SK-N-SH treated with all-trans-retinoic acid at 6 μM for 48 hours (cell line): ENCODE data around the gene GPR137C.

Experiments
- ATAC-seq: fragments of 200-7000 bp; cut with Tn5 transposase; 3 replicates; pipeline ENCODE4 v1.9.1; 2020; ENCODE audit warnings: mild to moderate bottlenecking, moderate library complexity
- ARNTL ChIP-seq: fragments of 450-650 bp; formaldehyde crosslinking; IDR thresholded peaks from 2 replicates; pipeline ENCODE4 v1.5.0; 2020; ENCODE audit warnings: low read depth, mild to moderate bottlenecking, moderate library complexity, borderline replicate concordance
- BACH2 ChIP-seq: fragments of 250-450 bp; sonication (Bioruptor Pico); IDR thresholded peaks from 2 replicates; pipeline ENCODE4 v1.9.0; 2021; ENCODE audit warnings: mild to moderate bottlenecking, borderline replicate concordance
- CSRNP3 ChIP-seq: fragments of 250-450 bp; sonication (Bioruptor Pico); IDR thresholded peaks from 2 replicates; pipeline ENCODE4 v1.5.1; 2021; ENCODE audit warnings: mild to moderate bottlenecking, moderate library complexity
- ESRRG ChIP-seq: fragments of 250-450 bp; sonication (Bioruptor Pico); IDR thresholded peaks from 2 replicates; pipeline ENCODE4 v1.6.1; 2021; ENCODE audit warnings: mild to moderate bottlenecking
- ISL1 ChIP-seq: fragments of 250-450 bp; sonication (Bioruptor Pico); IDR thresholded peaks from 2 replicates; pipeline ENCODE4 v2.1.2; 2022; ENCODE audit warnings: mild to moderate bottlenecking, moderate library complexity
- OSR1 ChIP-seq: fragments of 250-450 bp; sonication (Bioruptor Pico); IDR thresholded peaks from 2 replicates; pipeline ENCODE4 v1.8.0; 2022; ENCODE audit warnings: moderate library complexity, mild to moderate bottlenecking, inconsistent platforms
- PPARA ChIP-seq: fragments of 250-450 bp; sonication (Bioruptor Pico); IDR thresholded peaks from 2 replicates; pipeline ENCODE4 v1.5.0; 2020; ENCODE audit warnings: mild to moderate bottlenecking, borderline replicate concordance
- RARB ChIP-seq: fragments of 250-450 bp; sonication (Bioruptor Pico); IDR thresholded peaks from 2 replicates; pipeline ENCODE4 v1.8.0; 2021; ENCODE audit warnings: mild to moderate bottlenecking, moderate library complexity
- SNAI2 ChIP-seq: fragments of 250-450 bp; sonication (Bioruptor Pico); IDR thresholded peaks from 2 replicates; pipeline ENCODE4 v1.5.0; 2020; ENCODE audit warnings: mild to moderate bottlenecking, moderate library complexity
- TCF4 ChIP-seq: fragments of 250-450 bp; sonication (Bioruptor Pico); IDR thresholded peaks from 2 replicates; pipeline ENCODE4 v1.8.0; 2021; ENCODE audit warnings: mild to moderate bottlenecking, moderate library complexity, borderline replicate concordance
- TOX ChIP-seq: fragments of 250-450 bp; sonication (Bioruptor Pico); IDR thresholded peaks from 2 replicates; pipeline ENCODE4 v1.8.0; 2021; ENCODE audit warnings: mild to moderate bottlenecking, moderate library complexity, borderline replicate concordance
- ZFP3 ChIP-seq: fragments of 250-450 bp; sonication (Bioruptor Pico); IDR thresholded peaks from 2 replicates; pipeline ENCODE4 v1.5.0; 2020; ENCODE audit warnings: mild to moderate bottlenecking, moderate library complexity
- ZFP30 ChIP-seq: fragments of 450-650 bp; formaldehyde crosslinking; IDR thresholded peaks from 2 replicates; pipeline ENCODE4 v1.5.0; 2022; ENCODE audit warnings: mild to moderate bottlenecking, moderate library complexity
- ZNF565 ChIP-seq: fragments of 450-650 bp; formaldehyde crosslinking; conservative IDR thresholded peaks from 2 replicates; pipeline ENCODE4 v1.5.0; 2020; ENCODE audit warnings: low read depth, mild to moderate bottlenecking, moderate library complexity
- ZNF70 ChIP-seq: fragments of 450-650 bp; formaldehyde crosslinking; IDR thresholded peaks from 2 replicates; pipeline ENCODE4 v1.5.0; 2020; ENCODE audit warnings: mild to moderate bottlenecking, moderate library complexity
- TF ChIP-seq, protein P1 (sequence below): fragments of 250-450 bp; sonication (Bioruptor Pico); IDR thresholded peaks from 2 replicates; pipeline ENCODE4 v1.8.0; 2020; ENCODE audit warnings: mild to moderate bottlenecking, moderate library complexity, borderline replicate concordance
- TF ChIP-seq, protein P2 (sequence below): fragments of 250-450 bp; sonication (Bioruptor Pico); IDR thresholded peaks from 2 replicates; pipeline ENCODE4 v1.5.0; 2020; ENCODE audit warnings: mild to moderate bottlenecking, moderate library complexity
- TF ChIP-seq, protein P3 (sequence below): fragments of 250-450 bp; sonication (Bioruptor Pico); IDR thresholded peaks from 2 replicates; pipeline ENCODE4 v1.8.0; 2021; ENCODE audit warnings: low read depth, mild to moderate bottlenecking, moderate library complexity, borderline replicate concordance

GPR137C gene

DNA sequence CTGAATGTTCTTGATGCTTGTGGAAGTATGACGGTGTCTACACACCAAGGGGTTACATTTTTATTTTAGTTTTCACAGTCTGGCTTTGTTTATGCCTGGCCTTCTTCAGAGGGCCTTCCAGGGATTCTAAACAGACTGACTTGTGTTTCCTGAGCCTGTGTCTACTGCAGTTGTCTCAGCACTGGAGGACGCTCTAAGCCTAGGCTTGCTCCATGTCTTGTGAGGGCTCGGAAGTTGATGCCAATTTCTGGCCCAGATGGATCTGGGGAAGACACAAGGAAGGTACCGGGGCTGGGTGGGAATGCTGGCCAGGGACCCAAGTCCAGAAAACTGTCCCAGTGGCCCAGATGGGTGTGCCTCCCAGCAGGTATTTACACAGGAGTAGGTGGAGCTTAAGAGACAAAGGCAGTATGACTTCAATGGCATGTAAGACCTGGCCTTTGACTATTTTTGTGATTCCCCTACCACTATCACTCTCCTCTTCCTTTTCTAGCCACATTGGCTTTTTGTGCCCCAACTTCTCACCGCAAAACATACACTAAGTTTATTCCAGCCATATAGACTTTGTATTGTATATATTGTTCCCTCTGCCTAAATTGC is 56.9 kb downstream of the GPR137C start:
- ATAC-seq: no peak
- TF ChIP-seq TCF4 (CRISPR knock-in tag) (no peak), ZNF565 (CRISPR knock-in tag) (no peak), PPARA (CRISPR knock-in tag) (no peak), CSRNP3 (CRISPR knock-in tag) (no peak)

- TF ChIP-seq ZFP30 (no peak), TCF4 (CRISPR knock-in tag) (no peak), BACH2 (CRISPR knock-in tag) (no peak), ESRRG (CRISPR knock-in tag) (no peak), SNAI2 (no peak), OSR1 (no peak)
- TF ChIP-seq, protein P1, sequence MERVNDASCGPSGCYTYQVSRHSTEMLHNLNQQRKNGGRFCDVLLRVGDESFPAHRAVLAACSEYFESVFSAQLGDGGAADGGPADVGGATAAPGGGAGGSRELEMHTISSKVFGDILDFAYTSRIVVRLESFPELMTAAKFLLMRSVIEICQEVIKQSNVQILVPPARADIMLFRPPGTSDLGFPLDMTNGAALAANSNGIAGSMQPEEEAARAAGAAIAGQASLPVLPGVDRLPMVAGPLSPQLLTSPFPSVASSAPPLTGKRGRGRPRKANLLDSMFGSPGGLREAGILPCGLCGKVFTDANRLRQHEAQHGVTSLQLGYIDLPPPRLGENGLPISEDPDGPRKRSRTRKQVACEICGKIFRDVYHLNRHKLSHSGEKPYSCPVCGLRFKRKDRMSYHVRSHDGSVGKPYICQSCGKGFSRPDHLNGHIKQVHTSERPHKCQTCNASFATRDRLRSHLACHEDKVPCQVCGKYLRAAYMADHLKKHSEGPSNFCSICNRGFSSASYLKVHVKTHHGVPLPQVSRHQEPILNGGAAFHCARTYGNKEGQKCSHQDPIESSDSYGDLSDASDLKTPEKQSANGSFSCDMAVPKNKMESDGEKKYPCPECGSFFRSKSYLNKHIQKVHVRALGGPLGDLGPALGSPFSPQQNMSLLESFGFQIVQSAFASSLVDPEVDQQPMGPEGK: no peak
- ATAC-seq: no peak
Measured at GRCh38 chr14:52610187-52610586, 57.6 kb downstream of the GPR137C start.

GRCh38 chr14:52618602-52619001 is 66.0 kb downstream of the GPR137C start:
- ATAC-seq: no peak
- TF ChIP-seq, protein P1: no peak
- TF ChIP-seq RARB: no peak
- TF ChIP-seq ZNF565 (CRISPR knock-in tag): no peak
- TF ChIP-seq ARNTL (CRISPR knock-in tag): no peak
- TF ChIP-seq, protein P2, sequence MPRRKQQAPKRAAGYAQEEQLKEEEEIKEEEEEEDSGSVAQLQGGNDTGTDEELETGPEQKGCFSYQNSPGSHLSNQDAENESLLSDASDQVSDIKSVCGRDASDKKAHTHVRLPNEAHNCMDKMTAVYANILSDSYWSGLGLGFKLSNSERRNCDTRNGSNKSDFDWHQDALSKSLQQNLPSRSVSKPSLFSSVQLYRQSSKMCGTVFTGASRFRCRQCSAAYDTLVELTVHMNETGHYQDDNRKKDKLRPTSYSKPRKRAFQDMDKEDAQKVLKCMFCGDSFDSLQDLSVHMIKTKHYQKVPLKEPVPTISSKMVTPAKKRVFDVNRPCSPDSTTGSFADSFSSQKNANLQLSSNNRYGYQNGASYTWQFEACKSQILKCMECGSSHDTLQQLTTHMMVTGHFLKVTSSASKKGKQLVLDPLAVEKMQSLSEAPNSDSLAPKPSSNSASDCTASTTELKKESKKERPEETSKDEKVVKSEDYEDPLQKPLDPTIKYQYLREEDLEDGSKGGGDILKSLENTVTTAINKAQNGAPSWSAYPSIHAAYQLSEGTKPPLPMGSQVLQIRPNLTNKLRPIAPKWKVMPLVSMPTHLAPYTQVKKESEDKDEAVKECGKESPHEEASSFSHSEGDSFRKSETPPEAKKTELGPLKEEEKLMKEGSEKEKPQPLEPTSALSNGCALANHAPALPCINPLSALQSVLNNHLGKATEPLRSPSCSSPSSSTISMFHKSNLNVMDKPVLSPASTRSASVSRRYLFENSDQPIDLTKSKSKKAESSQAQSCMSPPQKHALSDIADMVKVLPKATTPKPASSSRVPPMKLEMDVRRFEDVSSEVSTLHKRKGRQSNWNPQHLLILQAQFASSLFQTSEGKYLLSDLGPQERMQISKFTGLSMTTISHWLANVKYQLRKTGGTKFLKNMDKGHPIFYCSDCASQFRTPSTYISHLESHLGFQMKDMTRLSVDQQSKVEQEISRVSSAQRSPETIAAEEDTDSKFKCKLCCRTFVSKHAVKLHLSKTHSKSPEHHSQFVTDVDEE (CRISPR knock-in tag): no peak
- TF ChIP-seq ESRRG (CRISPR knock-in tag): no peak
- TF ChIP-seq ZFP30: no peak
- no peak for TF ChIP-seq ZFP3 (CRISPR knock-in tag)
- no peak for TF ChIP-seq ISL1
- TF ChIP-seq TOX (CRISPR knock-in tag): no peak
- TF ChIP-seq SNAI2: no peak

- TF ChIP-seq BACH2 (CRISPR knock-in tag): no peak
- no peak for TF ChIP-seq ESRRG (CRISPR knock-in tag)
- no peak for TF ChIP-seq ZNF70 (CRISPR knock-in tag)
- no peak for TF ChIP-seq RARB
- TF ChIP-seq, protein P3, sequence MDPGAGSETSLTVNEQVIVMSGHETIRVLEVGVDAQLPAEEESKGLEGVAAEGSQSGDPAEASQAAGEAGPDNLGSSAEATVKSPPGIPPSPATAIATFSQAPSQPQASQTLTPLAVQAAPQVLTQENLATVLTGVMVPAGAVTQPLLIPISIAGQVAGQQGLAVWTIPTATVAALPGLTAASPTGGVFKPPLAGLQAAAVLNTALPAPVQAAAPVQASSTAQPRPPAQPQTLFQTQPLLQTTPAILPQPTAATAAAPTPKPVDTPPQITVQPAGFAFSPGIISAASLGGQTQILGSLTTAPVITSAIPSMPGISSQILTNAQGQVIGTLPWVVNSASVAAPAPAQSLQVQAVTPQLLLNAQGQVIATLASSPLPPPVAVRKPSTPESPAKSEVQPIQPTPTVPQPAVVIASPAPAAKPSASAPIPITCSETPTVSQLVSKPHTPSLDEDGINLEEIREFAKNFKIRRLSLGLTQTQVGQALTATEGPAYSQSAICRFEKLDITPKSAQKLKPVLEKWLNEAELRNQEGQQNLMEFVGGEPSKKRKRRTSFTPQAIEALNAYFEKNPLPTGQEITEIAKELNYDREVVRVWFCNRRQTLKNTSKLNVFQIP (CRISPR knock-in tag): no peak
- no peak for ATAC-seq
Measured at GRCh38 chr14:52619687-52620086, 67.1 kb downstream of the GPR137C start.
